DOHH2 (cell line): ENCODE results near the gene SH3RF3.

Experiments
- H3F3A ChIP-seq: fragments of 200-600 bp; sonication (generic), shearing (Covaris generic); 2 replicates; pipeline ENCODE4 v1.6.0; 2016; ENCODE audit warnings: antibody characterized with exemption, mild to moderate bottlenecking; ENCODE audit not compliant: control insufficient read depth, insufficient read depth
- H3K27ac ChIP-seq: fragments of 200-600 bp; sonication (generic); 2 replicates; pipeline ENCODE4 v1.5.1; 2014; ENCODE audit warnings: low read depth, mild to moderate bottlenecking, low read length, moderate library complexity
- H3K27me3 ChIP-seq: fragments of 200-600 bp; sonication (generic); 2 replicates; pipeline ENCODE4 v1.6.1; 2014; ENCODE audit warnings: mild to moderate bottlenecking, low read length, mixed read lengths; ENCODE audit not compliant: control insufficient read depth
- H3K36me3 ChIP-seq: fragments of 200-600 bp; sonication (generic); 2 replicates; pipeline ENCODE4 v1.6.1; 2014; ENCODE audit warnings: mild to moderate bottlenecking, low read length, moderate library complexity, mixed read lengths; ENCODE audit not compliant: control insufficient read depth
- H3K4me1 ChIP-seq: fragments of 200-600 bp; sonication (generic); 2 replicates; pipeline ENCODE4 v1.6.1; 2014; ENCODE audit warnings: mild to moderate bottlenecking, low read length, mixed read lengths; ENCODE audit not compliant: control insufficient read depth
- H3K4me2 ChIP-seq: fragments of 200-600 bp; sonication (generic); 2 replicates; pipeline ENCODE4 v1.6.0; 2014; ENCODE audit warnings: mild to moderate bottlenecking, low read length, moderate library complexity
- H3K4me3 ChIP-seq: fragments of 200-600 bp; sonication (generic); 2 replicates; pipeline ENCODE4 v1.5.1; 2014; ENCODE audit warnings: mild to moderate bottlenecking, low read length, mixed read lengths
- H3K79me2 ChIP-seq: fragments of 200-600 bp; sonication (generic); 2 replicates; pipeline ENCODE4 v1.6.1; 2014; ENCODE audit warnings: mild to moderate bottlenecking, low read length, mixed read lengths; ENCODE audit not compliant: control insufficient read depth
- H3K9me2 ChIP-seq: fragments of 200-600 bp; sonication (generic); replicated peaks from 2 replicates; pipeline ENCODE4 v1.6.1; 2014; ENCODE audit warnings: mild to moderate bottlenecking, low read length, mixed read lengths; ENCODE audit not compliant: control insufficient read depth
- H3K9me3 ChIP-seq: fragments of 200-600 bp; sonication (generic); 2 replicates; pipeline ENCODE4 v1.6.1; 2014; ENCODE audit warnings: antibody characterized with exemption, low read length, mixed read lengths; ENCODE audit not compliant: control insufficient read depth, insufficient read depth
- H4K20me1 ChIP-seq: fragments of 200-600 bp; sonication (generic); 2 replicates; pipeline ENCODE4 v1.6.0; 2014; ENCODE audit warnings: low read depth, mild to moderate bottlenecking, antibody characterized with exemption, low read length, moderate library complexity; ENCODE audit not compliant: control insufficient read depth, insufficient read depth
- CTCF ChIP-seq: fragments of 200-600 bp; sonication (generic); IDR thresholded peaks from one replicate; pipeline ENCODE4 v1.5.1; 2014; ENCODE audit warnings: antibody characterized with exemption, mild to moderate bottlenecking, low read depth, low read length; ENCODE audit not compliant: poor library complexity, severe bottlenecking
- EZH2phosphoT487 ChIP-seq: fragments of 200-600 bp; sonication (generic); IDR thresholded peaks from 2 replicates; pipeline ENCODE4 v1.6.1; 2017; ENCODE audit warnings: borderline replicate concordance, mild to moderate bottlenecking, antibody characterized with exemption, low read length, moderate library complexity, mixed read lengths

The SH3RF3 gene

GRCh38 chr2:109254174-109254904 is 125.3 kb downstream of the SH3RF3 start:
- peak overlapping the region; percentile 57; the same call in 1 of the 2 replicates for H3K4me3 ChIP-seq
- peak overlapping the region; percentile 72 for H3K4me2 ChIP-seq
- 0 out of 2 replicates have a peak, but pooled peaks cover 3% of the 10 kb centered on the region for H3F3A ChIP-seq
- no peaks in the 10 kb centered on the region for H3K27me3 ChIP-seq
- H3K36me3 ChIP-seq, result no peaks in the 10 kb centered on the region
- H3K9me2 ChIP-seq, result no peaks in the 10 kb centered on the region
- H3K79me2 ChIP-seq, result no peaks in the 10 kb centered on the region
- H3K9me3 ChIP-seq, result no peaks in the 10 kb centered on the region
- H3K4me1 ChIP-seq, result peaks cover 41% of the 10 kb centered on the region
- no peaks in the 10 kb centered on the region for H4K20me1 ChIP-seq
- TF ChIP-seq EZH2phosphoT487 (no peak), CTCF (no peak)
- 0 out of 2 replicates have a peak overlapping the region, but pooled peaks have one; percentile 65 for H3K27ac ChIP-seq

- Histone ChIP-seq H3K27ac (peak overlapping the region; percentile 65), H3K9me3 (no peaks in the 10 kb centered on the region), H3K9me2 (no peaks in the 10 kb centered on the region), H3K79me2 (no peaks in the 10 kb centered on the region), H3K27me3 (no peaks in the 10 kb centered on the region), H3K4me3 (peak overlapping the region; percentile 57), H4K20me1 (no peaks in the 10 kb centered on the region), H3K4me2 (peak overlapping the region; percentile 72), H3K36me3 (no peaks in the 10 kb centered on the region), H3F3A (0 out of 2 replicates have a peak, but pooled peaks cover 3% of the 10 kb centered on the region), H3K4me1 (peaks cover 41% of the 10 kb centered on the region)
- TF ChIP-seq CTCF (no peak), EZH2phosphoT487 (no peak)
Observed at GRCh38 chr2:109255654-109256053, 126.6 kb downstream of the SH3RF3 start.

GRCh38 chr2:109256111-109256510 is 127.1 kb downstream of the SH3RF3 start:
- Histone ChIP-seq H3K27ac (peak overlapping the region; percentile 65), H3F3A (0 out of 2 replicates have a peak, but pooled peaks cover 3% of the 10 kb centered on the region), H4K20me1 (no peaks in the 10 kb centered on the region), H3K36me3 (no peaks in the 10 kb centered on the region), H3K4me3 (peak overlapping the region; percentile 57), H3K79me2 (no peaks in the 10 kb centered on the region), H3K4me2 (peak overlapping the region; percentile 72), H3K27me3 (no peaks in the 10 kb centered on the region), H3K4me1 (peaks cover 41% of the 10 kb centered on the region), H3K9me3 (no peaks in the 10 kb centered on the region), H3K9me2 (no peaks in the 10 kb centered on the region)
- TF ChIP-seq CTCF, result no peak
- TF ChIP-seq EZH2phosphoT487, result no peak
